Measurements from ENCODE around the gene PHKG2.

- TF ChIP-seq CTCF (conservative IDR thresholded peaks at IDR 0.05; ENCODE audit: low read length) (no peak), EZH2phosphoT487 (IDR thresholded peaks at IDR 0.05; ENCODE audit: borderline replicate concordance) (no peak)
These were observed 25.3 kb upstream of the PHKG2 start for GRCh38 chr16:30722916-30723315.
